Measurements from ENCODE around the gene MNX1.

Gene MNX1

DNA sequence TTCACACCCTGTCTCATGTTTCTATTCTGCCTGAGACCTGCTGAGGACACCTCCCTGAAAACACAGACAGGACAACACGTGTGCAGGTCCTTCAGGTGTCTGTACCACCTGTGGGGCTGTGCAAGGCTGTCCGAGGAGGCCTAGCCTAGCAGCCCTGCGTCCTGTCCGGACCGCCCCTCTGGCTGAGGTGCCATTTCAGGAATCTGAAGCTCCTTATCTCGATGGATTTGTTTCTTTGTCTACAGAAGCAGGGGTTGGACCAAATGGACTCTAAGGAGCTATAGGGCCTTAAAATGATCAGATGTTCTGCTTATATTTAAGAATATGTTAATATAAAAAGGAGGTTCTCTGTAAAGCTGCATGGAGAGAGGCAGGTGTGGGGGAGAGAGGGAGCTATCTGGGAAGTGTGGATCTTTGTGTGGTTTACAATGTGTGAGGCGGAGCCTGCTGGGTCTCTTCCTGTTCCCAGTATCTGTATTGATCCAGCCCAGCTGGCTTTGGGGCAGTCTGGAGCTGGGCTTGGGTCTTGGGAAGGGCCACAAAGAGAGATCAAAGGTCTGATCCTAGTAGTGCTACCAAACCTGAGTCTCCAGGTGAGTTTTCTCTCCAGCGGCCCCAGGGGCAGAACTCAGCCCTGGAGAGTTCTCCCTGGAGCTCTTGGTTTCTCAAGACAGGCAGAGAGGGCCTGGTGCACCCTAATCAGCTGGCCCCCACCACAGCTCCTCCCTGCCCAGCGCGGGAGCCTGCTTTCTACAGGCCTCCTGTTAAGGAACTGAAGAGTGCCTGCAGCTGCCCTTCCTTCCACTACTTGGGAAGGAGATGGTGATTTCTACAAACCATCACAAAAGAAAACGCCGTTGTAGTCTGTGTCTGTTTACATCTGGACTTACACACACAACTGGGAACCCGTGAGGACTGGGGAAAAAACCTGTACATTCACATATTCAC lies 3.4 kb upstream of the MNX1 start:
- TF ChIP-seq, protein P1, sequence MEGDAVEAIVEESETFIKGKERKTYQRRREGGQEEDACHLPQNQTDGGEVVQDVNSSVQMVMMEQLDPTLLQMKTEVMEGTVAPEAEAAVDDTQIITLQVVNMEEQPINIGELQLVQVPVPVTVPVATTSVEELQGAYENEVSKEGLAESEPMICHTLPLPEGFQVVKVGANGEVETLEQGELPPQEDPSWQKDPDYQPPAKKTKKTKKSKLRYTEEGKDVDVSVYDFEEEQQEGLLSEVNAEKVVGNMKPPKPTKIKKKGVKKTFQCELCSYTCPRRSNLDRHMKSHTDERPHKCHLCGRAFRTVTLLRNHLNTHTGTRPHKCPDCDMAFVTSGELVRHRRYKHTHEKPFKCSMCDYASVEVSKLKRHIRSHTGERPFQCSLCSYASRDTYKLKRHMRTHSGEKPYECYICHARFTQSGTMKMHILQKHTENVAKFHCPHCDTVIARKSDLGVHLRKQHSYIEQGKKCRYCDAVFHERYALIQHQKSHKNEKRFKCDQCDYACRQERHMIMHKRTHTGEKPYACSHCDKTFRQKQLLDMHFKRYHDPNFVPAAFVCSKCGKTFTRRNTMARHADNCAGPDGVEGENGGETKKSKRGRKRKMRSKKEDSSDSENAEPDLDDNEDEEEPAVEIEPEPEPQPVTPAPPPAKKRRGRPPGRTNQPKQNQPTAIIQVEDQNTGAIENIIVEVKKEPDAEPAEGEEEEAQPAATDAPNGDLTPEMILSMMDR (conservative IDR thresholded peaks at IDR 0.05): no peak
- H3K27ac ChIP-seq: peak overlapping the region; percentile 40; the same call in 1 of the 2 replicates

DNA sequence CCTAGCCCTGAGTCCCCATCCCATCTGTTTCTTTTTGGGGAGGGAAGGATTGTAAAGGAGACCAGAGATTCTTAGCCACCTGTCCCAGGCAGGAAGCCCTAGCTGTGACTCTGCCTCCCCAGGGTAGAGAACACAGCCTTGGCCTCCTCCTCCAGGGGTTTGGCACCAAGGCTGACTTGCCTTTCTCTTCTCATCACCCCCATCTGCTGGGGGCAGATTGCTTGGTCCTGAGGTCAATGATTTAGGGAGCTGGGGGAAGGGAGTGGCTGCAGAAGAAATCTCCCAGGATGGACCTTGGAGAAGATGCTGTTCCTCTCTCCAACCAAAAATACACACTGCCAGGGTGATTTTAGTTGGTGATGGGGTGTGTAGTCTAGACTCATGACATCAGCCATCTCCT lies 2.6 kb upstream of the MNX1 start:
- TF ChIP-seq, protein P1 (conservative IDR thresholded peaks at IDR 0.05): no peak
- no peak overlapping the region for H3K27ac ChIP-seq

DNA sequence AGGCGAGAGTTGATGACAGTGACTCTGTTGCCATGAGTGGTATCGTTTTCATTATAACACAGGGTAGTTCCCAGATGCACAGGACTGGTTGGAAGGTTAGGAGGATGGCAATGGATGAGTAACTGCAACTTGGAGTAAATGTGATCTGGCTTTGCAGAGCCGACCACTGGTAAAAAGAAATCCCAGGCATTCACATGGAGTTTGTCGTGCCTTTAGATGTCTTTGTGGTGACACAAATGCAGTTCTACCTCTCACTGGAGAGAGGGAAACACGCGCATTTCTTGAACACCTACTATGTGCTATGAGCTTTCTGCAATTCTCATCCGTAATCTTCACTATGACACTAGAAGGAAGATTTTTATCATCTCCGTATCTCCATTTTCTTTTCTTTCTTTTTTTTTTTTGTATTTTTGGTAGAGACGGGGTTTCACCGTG lies 1.7 kb upstream of the MNX1 start:
- no peak overlapping the region; the same call in 1 of the 2 replicates for H3K27ac ChIP-seq
- TF ChIP-seq, protein P1 (conservative IDR thresholded peaks at IDR 0.05): no peak

DNA sequence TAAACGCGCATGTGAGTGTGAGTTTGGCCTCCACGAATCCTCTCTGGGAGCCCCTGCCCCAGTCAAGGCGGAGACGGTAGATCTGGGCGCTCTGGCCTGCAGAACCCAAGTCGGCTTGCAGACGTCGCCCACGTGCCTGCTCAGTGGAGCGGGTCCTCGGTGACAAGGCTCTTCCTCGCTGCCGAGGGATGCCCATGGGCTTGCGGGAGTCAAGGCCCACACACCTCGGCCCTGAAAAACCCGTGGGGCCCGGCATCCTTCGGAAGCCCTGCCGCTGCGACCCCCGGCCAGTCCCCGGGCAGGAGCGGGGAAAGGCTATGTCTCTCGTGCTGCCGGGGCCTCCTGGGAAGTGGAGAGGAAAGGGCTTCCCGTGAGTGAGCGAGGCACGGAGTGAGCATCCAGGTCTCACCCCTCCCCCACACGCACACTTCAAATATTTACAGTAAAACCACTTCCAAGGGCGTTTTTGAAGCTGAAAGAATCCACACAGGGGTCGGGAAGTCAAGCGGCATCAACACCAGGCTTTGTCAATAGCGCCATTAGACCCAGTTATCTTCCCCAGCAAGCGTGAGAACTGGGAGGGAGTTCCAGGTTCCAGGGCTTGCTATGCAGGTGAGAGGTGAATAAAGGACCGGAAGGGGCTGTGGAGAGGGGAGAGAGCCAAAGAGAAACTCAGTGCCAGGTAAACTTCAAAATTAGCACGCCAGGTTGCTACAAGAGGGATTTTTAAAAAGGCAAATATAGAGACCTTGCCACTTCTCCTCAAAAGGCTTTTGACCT lies 1.1 kb upstream of the MNX1 start:
- peak overlapping the region; percentile 96 for H3K27ac ChIP-seq

DNA sequence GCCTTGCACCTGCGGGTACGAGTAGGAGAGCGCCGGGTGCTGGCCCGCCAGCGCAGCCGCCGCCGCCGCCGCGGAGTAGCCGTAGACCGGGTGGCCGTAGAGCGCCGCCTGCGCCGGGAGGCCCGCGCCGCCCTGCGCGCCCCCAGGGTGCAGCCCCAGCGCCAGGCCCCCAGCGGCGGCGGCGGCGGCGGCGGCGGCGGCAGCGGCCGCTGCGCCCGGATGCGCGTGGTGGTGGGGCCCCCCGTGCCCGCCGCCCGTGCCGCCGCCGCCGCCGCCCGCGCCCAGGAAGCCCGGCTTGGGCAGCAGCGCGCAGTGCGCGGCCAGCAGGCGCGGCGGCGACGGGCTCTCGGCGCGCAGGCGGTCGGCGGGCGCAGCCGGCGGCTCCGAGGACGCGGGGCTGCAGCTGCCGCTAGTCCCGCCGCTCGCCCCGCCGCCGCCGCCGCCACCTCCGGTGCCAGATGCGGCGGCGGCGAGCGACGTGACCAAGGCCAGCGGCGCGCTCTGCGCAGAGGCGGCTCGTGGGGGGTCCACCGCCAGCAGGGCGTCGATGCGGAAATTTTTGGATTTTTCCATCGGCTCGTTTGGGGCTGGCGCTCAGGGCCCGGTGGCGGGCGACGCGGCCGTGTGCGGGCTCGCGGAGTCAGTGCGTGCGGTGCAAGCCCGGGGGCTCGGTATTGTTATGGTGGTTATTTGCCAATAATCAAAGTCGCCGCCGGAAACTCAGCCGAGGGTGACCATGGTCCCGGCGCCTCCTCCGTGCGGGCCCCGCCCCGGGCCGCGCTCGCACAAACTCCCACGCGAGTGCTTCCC lies 480 bp downstream of the MNX1 start:
- TF ChIP-seq, protein P1 (conservative IDR thresholded peaks at IDR 0.05): no peak
- H3K27ac ChIP-seq: peak overlapping the region; percentile 96

More for the DNA sequence above, 1.1 kb upstream of the MNX1 start:
- TF ChIP-seq, protein P1 (conservative IDR thresholded peaks at IDR 0.05): no peak

DNA sequence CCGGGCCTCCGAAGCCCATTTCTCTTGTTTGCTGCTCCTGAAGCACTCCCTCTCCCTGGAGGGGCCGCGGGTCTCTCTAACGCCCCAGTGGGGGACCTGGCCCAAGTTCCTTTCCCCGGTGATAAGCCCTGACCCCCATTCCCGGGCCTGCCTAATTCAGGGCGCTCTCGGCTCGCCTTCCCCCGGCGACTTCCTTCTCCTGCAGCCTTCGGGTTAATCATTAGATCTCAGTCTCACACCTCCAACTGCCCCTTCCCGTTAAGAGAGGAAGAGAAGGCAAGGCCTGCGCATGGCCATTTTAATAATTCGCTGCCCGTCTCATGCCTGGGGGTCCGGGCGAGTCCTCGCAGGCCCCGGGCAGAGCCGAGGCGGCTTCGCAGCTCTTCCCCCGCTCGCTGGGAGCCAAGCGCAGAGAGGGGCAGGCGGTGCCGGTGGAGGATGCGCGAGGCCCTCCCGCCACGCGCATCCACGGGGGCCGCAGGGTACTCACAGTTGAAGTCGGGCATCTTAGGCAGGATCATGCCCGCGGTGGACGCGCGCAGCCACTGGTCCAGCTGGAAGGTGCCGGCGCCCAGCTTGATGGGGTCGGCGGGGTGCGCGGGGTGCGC lies 1.2 kb downstream of the MNX1 start:
- TF ChIP-seq, protein P1 (conservative IDR thresholded peaks at IDR 0.05): no peak
- H3K27ac ChIP-seq: peak overlapping the region; percentile 96

All from VCaP (cell line).